Thoracic aorta (tissue), 2 donors: ENCODE data around the gene IHH. TPM values are rescaled to one million over a fixed set of nuclear protein-coding genes. Genes with fewer than 3 reads are reported as not detected.

Experiments used
- ATAC-seq: fragments of 150-250 bp; one replicate; pipeline ENCODE4 v1.8.0; 2017; ENCODE audit warnings: low read depth; ENCODE audit not compliant: insufficient number of reproducible peaks, low FRiP score
- DNase-seq: peaks from one replicate; pipeline ENCODE4 v3.0.0-alpha.2; 2020; ENCODE audit warnings: low spot score
- H3K27ac ChIP-seq, 2 donors: fragments of 200-600 bp; sonication (generic); 1 replicate in 1 of 2; 2 replicates in 1 of 2; pipeline ENCODE4 v1.5.1; 2016; ENCODE audit warnings: mild to moderate bottlenecking in 2 of 2, moderate library complexity in 2 of 2
- H3K27me3 ChIP-seq: fragments of 200-600 bp; sonication (generic); replicated peaks from 2 replicates; pipeline ENCODE4 v1.6.0; 2016; ENCODE audit warnings: mild to moderate bottlenecking; ENCODE audit not compliant: insufficient read depth
- H3K36me3 ChIP-seq: fragments of 200-600 bp; sonication (generic); one replicate; pipeline ENCODE4 v1.5.1; 2016
- H3K4me1 ChIP-seq, 2 donors: fragments of 200-600 bp; sonication (generic); 1 replicate in 1 of 2; 2 replicates in 1 of 2; pipeline versions ENCODE4 v1.5.1 to v1.6.0; 2016; ENCODE audit warnings: low read depth in 2 of 2, mild to moderate bottlenecking in 1 of 2; ENCODE audit not compliant: control insufficient read depth in 1 of 2
- H3K4me3 ChIP-seq: fragments of 200-600 bp; sonication (generic); 2 replicates; pipeline ENCODE4 v1.5.1; 2016; ENCODE audit warnings: mild to moderate bottlenecking
- H3K9me3 ChIP-seq: fragments of 200-600 bp; sonication (generic); 2 replicates; pipeline ENCODE4 v1.5.1; 2016
- total RNA-seq, 2 donors: library from RNA; depleted of rRNA; stranded (reverse); fragments of >200 nt; gene quantifications; one replicate each; pipeline versions ENCODE4 v1.1.0 to v1.2.3, GENCODE V29; 2016
- TF ChIP-seq, protein P1 (sequence below): fragments of 200-600 bp; sonication (generic); IDR thresholded peaks from one replicate; pipeline ENCODE4 v1.5.1; 2019; ENCODE audit warnings: antibody characterized with exemption

IHH gene
- total RNA-seq, 2 donors from 2014 or later: 1.6 TPM; not detected in 1

DNA sequence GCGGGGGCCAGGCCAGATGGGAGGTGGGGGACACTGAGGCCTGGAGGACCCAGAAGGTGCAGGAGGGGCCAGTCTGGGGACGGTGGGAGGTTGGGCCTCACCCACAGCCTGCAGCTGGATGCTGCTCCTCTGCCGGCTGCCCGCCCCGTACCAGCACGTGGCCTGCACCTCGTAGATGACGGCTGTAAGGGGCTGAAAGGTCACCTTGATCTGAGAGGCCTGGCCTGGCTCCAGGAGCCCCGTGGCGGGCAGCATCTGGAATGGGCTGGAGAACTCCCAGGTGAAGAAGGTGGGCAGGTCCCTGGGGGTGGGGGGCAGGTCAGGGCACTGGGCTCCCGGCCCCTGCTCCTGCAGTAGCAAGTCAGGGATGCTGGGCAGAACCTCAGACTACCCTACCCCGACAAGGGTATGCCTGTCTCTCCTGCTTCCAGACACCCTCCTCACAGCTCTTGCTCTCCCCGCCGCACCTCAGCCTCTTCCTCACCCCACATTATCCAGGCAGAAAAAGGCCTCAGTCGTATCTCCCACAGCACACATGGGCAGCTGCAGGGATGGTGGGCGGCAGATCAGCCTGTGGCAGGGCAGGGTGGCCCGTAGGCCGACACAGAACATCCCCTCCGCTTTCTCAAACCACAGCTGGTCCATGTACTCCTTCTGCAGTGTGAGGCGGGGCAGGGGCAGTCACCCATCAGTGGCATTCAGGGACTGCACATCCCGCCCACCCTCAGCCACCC is 29.5 kb downstream of the IHH start:
- no peak for DNase-seq
- no peaks in the 10 kb centered on the region for H3K36me3 ChIP-seq
- H3K9me3 ChIP-seq: no peaks in the 10 kb centered on the region
- H3K27ac ChIP-seq: no peak overlapping the region
- H3K4me1 ChIP-seq: no peaks in the 10 kb centered on the region
- ATAC-seq: no peak
- no peak overlapping the region for H3K4me3 ChIP-seq
- TF ChIP-seq, protein P1, sequence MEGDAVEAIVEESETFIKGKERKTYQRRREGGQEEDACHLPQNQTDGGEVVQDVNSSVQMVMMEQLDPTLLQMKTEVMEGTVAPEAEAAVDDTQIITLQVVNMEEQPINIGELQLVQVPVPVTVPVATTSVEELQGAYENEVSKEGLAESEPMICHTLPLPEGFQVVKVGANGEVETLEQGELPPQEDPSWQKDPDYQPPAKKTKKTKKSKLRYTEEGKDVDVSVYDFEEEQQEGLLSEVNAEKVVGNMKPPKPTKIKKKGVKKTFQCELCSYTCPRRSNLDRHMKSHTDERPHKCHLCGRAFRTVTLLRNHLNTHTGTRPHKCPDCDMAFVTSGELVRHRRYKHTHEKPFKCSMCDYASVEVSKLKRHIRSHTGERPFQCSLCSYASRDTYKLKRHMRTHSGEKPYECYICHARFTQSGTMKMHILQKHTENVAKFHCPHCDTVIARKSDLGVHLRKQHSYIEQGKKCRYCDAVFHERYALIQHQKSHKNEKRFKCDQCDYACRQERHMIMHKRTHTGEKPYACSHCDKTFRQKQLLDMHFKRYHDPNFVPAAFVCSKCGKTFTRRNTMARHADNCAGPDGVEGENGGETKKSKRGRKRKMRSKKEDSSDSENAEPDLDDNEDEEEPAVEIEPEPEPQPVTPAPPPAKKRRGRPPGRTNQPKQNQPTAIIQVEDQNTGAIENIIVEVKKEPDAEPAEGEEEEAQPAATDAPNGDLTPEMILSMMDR: no peak
- H3K27me3 ChIP-seq: no peaks in the 10 kb centered on the region

GRCh38 chr2:219030177-219030940 is 30.4 kb downstream of the IHH start:
- H3K4me1 ChIP-seq: no peaks in the 10 kb centered on the region

GRCh38 chr2:219029829-219030165 is 30.9 kb downstream of the IHH start:
- Histone ChIP-seq H3K9me3 (no peaks in the 10 kb centered on the region), H3K4me3 (no peak overlapping the region), H3K36me3 (no peaks in the 10 kb centered on the region), H3K4me1 (no peaks in the 10 kb centered on the region), H3K27me3 (no peaks in the 10 kb centered on the region), H3K27ac (no peak overlapping the region)
- TF ChIP-seq, protein P1: peak; percentile 96
- ATAC-seq: peak; percentile 38
- peak; percentile 19 for DNase-seq

More at GRCh38 chr2:219030177-219030940, 30.4 kb downstream of the IHH start:
- DNase-seq (no peak), ATAC-seq (no peak)
- Histone ChIP-seq H3K36me3 (no peaks in the 10 kb centered on the region), H3K27ac (no peak overlapping the region), H3K9me3 (no peaks in the 10 kb centered on the region), H3K27me3 (no peaks in the 10 kb centered on the region), H3K4me3 (no peak overlapping the region)
- TF ChIP-seq, protein P1: no peak

DNA sequence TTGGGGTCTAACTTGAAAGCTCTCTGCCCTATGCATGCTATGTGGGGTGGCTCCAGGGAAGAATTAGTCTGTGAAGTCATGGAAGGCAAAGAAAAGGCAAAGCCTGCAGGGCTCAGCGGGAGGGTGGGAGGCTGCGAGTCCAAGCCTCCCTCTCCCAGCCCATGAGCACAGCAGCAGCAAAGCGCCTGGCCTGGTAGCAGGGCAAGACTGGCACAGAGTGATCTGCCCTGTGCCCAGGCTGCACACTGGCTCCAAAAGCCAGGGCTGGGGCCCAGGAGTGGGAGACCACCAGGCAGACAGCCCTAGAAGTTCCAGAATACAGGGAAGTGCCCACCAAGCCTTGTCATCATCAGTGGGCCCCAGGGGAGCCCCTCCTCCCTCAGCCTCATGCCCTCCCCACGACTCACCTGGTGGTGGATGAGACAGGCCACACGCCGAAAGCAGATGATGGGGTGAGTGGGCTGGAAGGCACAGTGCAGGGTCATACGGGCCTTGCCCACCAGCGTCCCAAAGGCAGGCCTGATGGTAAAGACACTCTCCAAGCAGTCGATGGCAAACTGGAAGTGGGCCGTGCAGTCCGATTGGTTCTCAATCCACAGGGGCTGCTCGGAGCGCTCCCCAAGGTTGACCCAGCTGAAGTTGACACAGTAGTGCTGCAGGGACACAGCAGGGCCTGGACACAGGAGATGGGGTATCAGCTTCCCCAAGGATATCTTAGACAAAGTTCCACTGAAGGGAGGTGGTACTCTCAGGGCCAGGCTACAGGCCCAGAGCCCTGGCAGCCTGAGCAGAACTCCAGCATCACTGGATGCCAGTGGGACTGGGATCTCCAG is 31.5 kb downstream of the IHH start:
- Histone ChIP-seq H3K36me3 (no peaks in the 10 kb centered on the region), H3K9me3 (no peaks in the 10 kb centered on the region), H3K4me3 (no peak overlapping the region), H3K27ac (no peak overlapping the region), H3K4me1 (no peaks in the 10 kb centered on the region), H3K27me3 (no peaks in the 10 kb centered on the region)
- no peak for ATAC-seq
- TF ChIP-seq, protein P1: no peak
- DNase-seq: no peak

DNA sequence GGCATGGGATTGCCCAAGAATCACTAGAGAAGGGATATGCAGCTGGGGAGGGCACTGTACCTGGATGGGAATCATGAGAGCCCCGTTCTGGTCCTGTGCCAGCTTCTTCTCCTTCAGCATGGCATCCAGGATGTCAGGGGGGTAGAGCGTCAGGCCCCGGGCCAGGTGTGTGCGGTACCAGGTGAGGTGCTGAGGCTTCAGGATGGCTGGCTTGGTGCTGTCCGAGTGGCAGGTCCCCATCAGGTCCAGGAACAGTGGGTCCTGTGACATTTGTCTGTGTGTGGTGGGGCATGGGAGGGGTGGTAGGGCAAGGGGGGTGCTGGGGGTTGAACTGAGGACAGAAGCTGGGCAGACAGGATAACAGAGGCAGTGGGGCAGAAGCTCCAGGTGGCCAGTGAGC is 32.6 kb downstream of the IHH start:
- no peak overlapping the region for H3K27ac ChIP-seq
- DNase-seq (no peak), ATAC-seq (no peak)
- no peaks in the 10 kb centered on the region for H3K27me3 ChIP-seq
- H3K9me3 ChIP-seq: no peaks in the 10 kb centered on the region
- no peaks in the 10 kb centered on the region for H3K4me1 ChIP-seq
- TF ChIP-seq, protein P1: no peak
- H3K36me3 ChIP-seq: no peaks in the 10 kb centered on the region
- H3K4me3 ChIP-seq: no peak overlapping the region
